GM12875 (cell line): ENCODE data around the gene PHLDB2.

ENCODE experiments used
- H3K4me3 ChIP-seq: one replicate; pipeline ENCODE4 v1.5.1; 2011; ENCODE audit warnings: low read depth, low read length, control low read depth
- CTCF ChIP-seq: IDR thresholded peaks from 2 replicates; pipeline ENCODE4 v1.5.1; 2011; ENCODE audit warnings: low read depth, mild to moderate bottlenecking, control low read depth, inconsistent platforms, low read length, moderate library complexity, borderline replicate concordance; ENCODE audit not compliant: insufficient read depth

Gene PHLDB2

GRCh38 chr3:111929484-111929883 lies 70.4 kb downstream of the PHLDB2 start:
- H3K4me3 ChIP-seq = no peak overlapping the region
- TF ChIP-seq CTCF = no peak

- no peak overlapping the region for H3K4me3 ChIP-seq
- TF ChIP-seq CTCF = no peak
These were observed 73.9 kb downstream of the PHLDB2 start for GRCh38 chr3:111932946-111933345.

DNA sequence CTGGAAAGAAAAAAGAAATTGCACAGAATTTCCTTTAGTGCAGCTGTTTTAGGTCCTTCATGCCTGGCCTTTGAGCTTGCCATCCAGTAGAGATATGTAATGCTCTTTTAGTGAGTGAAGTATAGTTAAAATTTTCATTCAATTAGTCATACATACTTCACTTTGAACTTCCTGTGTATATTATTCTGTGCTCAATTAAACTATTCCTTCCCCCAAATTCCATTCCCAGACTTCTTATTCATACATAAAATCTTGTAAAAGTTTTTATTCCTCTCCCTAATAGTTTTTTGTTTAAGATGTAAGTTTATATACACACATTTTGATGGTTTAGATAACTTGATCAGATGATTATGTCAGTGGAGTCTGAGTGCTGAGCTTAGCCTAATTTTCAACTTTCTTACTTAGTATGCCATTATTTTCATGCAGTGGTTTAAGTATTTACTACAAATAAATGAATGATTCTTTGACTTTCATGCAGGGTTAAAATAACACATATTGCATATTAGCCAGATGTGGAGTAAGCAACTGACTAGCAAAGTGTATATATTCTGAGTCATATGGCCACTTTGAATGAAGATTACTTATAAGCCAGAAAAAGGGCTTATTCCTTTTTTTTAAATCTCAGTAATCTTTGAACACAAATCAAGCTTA lies 77.3 kb downstream of the PHLDB2 start:
- no peak for TF ChIP-seq CTCF
- no peak overlapping the region for H3K4me3 ChIP-seq

- TF ChIP-seq CTCF = no peak
- no peak overlapping the region for H3K4me3 ChIP-seq
These were observed 77.9 kb downstream of the PHLDB2 start for GRCh38 chr3:111936967-111937366.

- H3K4me3 ChIP-seq = no peak overlapping the region
- no peak for TF ChIP-seq CTCF
These were observed 78.8 kb downstream of the PHLDB2 start for GRCh38 chr3:111937871-111938270.

GRCh38 chr3:111939873-111940272 lies 80.8 kb downstream of the PHLDB2 start:
- no peak for TF ChIP-seq CTCF
- H3K4me3 ChIP-seq = no peak overlapping the region

GRCh38 chr3:111943533-111943932 lies 84.5 kb downstream of the PHLDB2 start:
- no peak for TF ChIP-seq CTCF
- H3K4me3 ChIP-seq = no peak overlapping the region
